Astrocyte (in vitro differentiated cells and primary cell): ENCODE measurements around the gene METTL25.

Experiments used
- EZH2 ChIP-seq: IDR thresholded peaks from 2 replicates; pipeline ENCODE4 v1.6.1; 2012; ENCODE audit warnings: mild to moderate bottlenecking, low read length, inconsistent platforms; ENCODE audit not compliant: insufficient read depth
- TF ChIP-seq, protein P1 (sequence below): IDR thresholded peaks from 2 replicates; pipeline ENCODE4 v1.5.1; 2011; ENCODE audit warnings: low read depth, mild to moderate bottlenecking, inconsistent platforms, low read length, moderate library complexity; ENCODE audit not compliant: insufficient read depth

DNA sequence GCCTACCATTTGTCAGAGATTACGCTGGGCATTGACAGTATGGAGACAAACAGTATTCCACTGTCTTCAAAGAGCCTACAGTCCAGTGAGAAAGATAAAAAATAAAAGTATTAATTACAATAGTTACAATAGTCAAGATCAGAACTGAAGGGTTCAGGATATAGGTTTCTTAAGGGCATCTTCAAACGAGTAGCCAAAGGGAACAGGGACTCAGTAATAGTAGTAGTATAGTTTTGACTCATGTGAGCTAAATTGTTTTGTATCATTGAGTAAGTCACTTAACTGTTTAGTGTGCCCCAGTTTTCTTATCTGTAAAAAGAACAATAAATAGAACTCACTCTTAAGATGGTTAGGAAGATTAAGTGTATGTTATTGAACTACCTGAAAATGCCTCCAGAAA, 123.6 kb downstream of the METTL25 start:
- TF ChIP-seq, protein P1, sequence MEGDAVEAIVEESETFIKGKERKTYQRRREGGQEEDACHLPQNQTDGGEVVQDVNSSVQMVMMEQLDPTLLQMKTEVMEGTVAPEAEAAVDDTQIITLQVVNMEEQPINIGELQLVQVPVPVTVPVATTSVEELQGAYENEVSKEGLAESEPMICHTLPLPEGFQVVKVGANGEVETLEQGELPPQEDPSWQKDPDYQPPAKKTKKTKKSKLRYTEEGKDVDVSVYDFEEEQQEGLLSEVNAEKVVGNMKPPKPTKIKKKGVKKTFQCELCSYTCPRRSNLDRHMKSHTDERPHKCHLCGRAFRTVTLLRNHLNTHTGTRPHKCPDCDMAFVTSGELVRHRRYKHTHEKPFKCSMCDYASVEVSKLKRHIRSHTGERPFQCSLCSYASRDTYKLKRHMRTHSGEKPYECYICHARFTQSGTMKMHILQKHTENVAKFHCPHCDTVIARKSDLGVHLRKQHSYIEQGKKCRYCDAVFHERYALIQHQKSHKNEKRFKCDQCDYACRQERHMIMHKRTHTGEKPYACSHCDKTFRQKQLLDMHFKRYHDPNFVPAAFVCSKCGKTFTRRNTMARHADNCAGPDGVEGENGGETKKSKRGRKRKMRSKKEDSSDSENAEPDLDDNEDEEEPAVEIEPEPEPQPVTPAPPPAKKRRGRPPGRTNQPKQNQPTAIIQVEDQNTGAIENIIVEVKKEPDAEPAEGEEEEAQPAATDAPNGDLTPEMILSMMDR: no peak
- no peak for TF ChIP-seq EZH2
